Central memory CD8-positive, alpha-beta T cell (primary cell): ENCODE results near the gene LTB.
A peak's percentile ranks its signal among the peaks of the same experiment; 100 is the strongest.

ENCODE experiments used
- ATAC-seq: fragments of 150-1000 bp; cut with Tn5 transposase; replicated peaks from 2 replicates; pipeline ENCODE4 v1.10.0; 2022; ENCODE audit warnings: mild to moderate bottlenecking, moderate FRiP score, moderate number of reproducible peaks; ENCODE audit not compliant: poor library complexity, severe bottlenecking; ENCODE audit errors: extremely low read depth
- DNase-seq, 2 donors: peaks; one replicate each; pipeline ENCODE4 v3.0.0; 2021; ENCODE audit warnings: low spot score in 2 of 2
- H3K27ac Mint-ChIP-seq: one replicate; pipeline ENCODE4 v1.8.0; 2022; ENCODE audit warnings: low read depth, mild to moderate bottlenecking, moderate library complexity, mixed read lengths
- H3K27me3 Mint-ChIP-seq: one replicate; pipeline ENCODE4 v1.8.0; 2022; ENCODE audit warnings: mixed read lengths
- H3K36me3 Mint-ChIP-seq: one replicate; pipeline ENCODE4 v1.8.0; 2022; ENCODE audit warnings: mild to moderate bottlenecking, moderate library complexity, mixed read lengths; ENCODE audit not compliant: insufficient read depth
- H3K4me1 Mint-ChIP-seq: one replicate; pipeline ENCODE4 v1.8.0; 2022; ENCODE audit warnings: mixed read lengths
- H3K4me3 Mint-ChIP-seq: one replicate; pipeline ENCODE4 v1.8.0; 2022; ENCODE audit warnings: mild to moderate bottlenecking, moderate library complexity, mixed read lengths
- H3K9me3 Mint-ChIP-seq: one replicate; pipeline ENCODE4 v1.8.0; 2022; ENCODE audit warnings: mixed read lengths

The LTB gene

GRCh38 chr6:31578184-31579118, 3.8 kb downstream of the LTB start:
- H3K4me1 Mint-ChIP-seq, result peaks cover 92% of the 10 kb centered on the region
- ATAC-seq (no peak), DNase-seq (no peak)
- H3K27ac Mint-ChIP-seq, result peak overlapping the region; percentile 97
- no peaks in the 10 kb centered on the region for H3K9me3 Mint-ChIP-seq
- no peaks in the 10 kb centered on the region for H3K27me3 Mint-ChIP-seq
- peak overlapping the region; percentile 91 for H3K4me3 Mint-ChIP-seq
- peaks cover 38% of the 10 kb centered on the region for H3K36me3 Mint-ChIP-seq

GRCh38 chr6:31577579-31577966, 4.7 kb downstream of the LTB start:
- H3K4me1 Mint-ChIP-seq, result peaks cover 94% of the 10 kb centered on the region

GRCh38 chr6:31576897-31577578, 5.2 kb downstream of the LTB start:
- Mint-ChIP-seq H3K4me3 (peak overlapping the region; percentile 91), H3K36me3 (peaks cover 49% of the 10 kb centered on the region), H3K27me3 (no peaks in the 10 kb centered on the region), H3K9me3 (no peaks in the 10 kb centered on the region), H3K4me1 (peaks cover 94% of the 10 kb centered on the region), H3K27ac (peak overlapping the region; percentile 99)
- DNase-seq (peak in 1 of 2 donors; percentile 34), ATAC-seq (peak; percentile 10)

More at GRCh38 chr6:31577579-31577966, 4.7 kb downstream of the LTB start:
- ATAC-seq, result no peak
- Mint-ChIP-seq H3K4me3 (peak overlapping the region; percentile 91), H3K9me3 (no peaks in the 10 kb centered on the region), H3K27ac (peak overlapping the region; percentile 99), H3K27me3 (no peaks in the 10 kb centered on the region), H3K36me3 (peaks cover 44% of the 10 kb centered on the region)
- DNase-seq, result no peak

- peaks cover 46% of the 10 kb centered on the region for H3K36me3 Mint-ChIP-seq
Observed at GRCh38 chr6:31575952-31576685, 6.1 kb downstream of the LTB start.

GRCh38 chr6:31575335-31575901, 6.8 kb downstream of the LTB start, which contains the start of gene TNF:
TSS of gene TNF (plus strand) at chr6:31575565. CDS start at chr6:31575742, 177 bp downstream.
- Mint-ChIP-seq H3K36me3 (peaks cover 43% of the 10 kb centered on the region), H3K9me3 (no peaks in the 10 kb centered on the region), H3K4me1 (peaks cover 93% of the 10 kb centered on the region), H3K27ac (peak within 1 kb of the TSS; percentile 99), H3K4me3 (peak within 1 kb of the TSS; percentile 91), H3K27me3 (no peaks in the 10 kb centered on the region)
- DNase-seq (peak in 1 of 2 donors; percentile 48), ATAC-seq (no peak)

More at GRCh38 chr6:31575952-31576685, 6.1 kb downstream of the LTB start:
- Mint-ChIP-seq H3K4me3 (peak overlapping the region; percentile 91), H3K27ac (peak overlapping the region; percentile 99), H3K4me1 (peaks cover 94% of the 10 kb centered on the region), H3K27me3 (no peaks in the 10 kb centered on the region), H3K9me3 (no peaks in the 10 kb centered on the region)
- no peak for ATAC-seq
- DNase-seq, result no peak

GRCh38 chr6:31574106-31575061, 7.8 kb downstream of the LTB start:
- H3K36me3 Mint-ChIP-seq, result peaks cover 42% of the 10 kb centered on the region
- DNase-seq (no peak), ATAC-seq (no peak)
- H3K27me3 Mint-ChIP-seq, result no peaks in the 10 kb centered on the region
- peak overlapping the region; percentile 91 for H3K4me3 Mint-ChIP-seq
- H3K9me3 Mint-ChIP-seq, result no peaks in the 10 kb centered on the region
- H3K27ac Mint-ChIP-seq, result peak overlapping the region; percentile 99
- H3K4me1 Mint-ChIP-seq, result peaks cover 89% of the 10 kb centered on the region

- Mint-ChIP-seq H3K9me3 (no peaks in the 10 kb centered on the region), H3K4me1 (peaks cover 89% of the 10 kb centered on the region), H3K27ac (peak overlapping the region; percentile 99), H3K36me3 (peaks cover 41% of the 10 kb centered on the region), H3K4me3 (peak overlapping the region; percentile 91), H3K27me3 (no peaks in the 10 kb centered on the region)
- DNase-seq, result no peak
- ATAC-seq, result no peak
Observed at GRCh38 chr6:31573239-31574105, 8.8 kb downstream of the LTB start.

DNA sequence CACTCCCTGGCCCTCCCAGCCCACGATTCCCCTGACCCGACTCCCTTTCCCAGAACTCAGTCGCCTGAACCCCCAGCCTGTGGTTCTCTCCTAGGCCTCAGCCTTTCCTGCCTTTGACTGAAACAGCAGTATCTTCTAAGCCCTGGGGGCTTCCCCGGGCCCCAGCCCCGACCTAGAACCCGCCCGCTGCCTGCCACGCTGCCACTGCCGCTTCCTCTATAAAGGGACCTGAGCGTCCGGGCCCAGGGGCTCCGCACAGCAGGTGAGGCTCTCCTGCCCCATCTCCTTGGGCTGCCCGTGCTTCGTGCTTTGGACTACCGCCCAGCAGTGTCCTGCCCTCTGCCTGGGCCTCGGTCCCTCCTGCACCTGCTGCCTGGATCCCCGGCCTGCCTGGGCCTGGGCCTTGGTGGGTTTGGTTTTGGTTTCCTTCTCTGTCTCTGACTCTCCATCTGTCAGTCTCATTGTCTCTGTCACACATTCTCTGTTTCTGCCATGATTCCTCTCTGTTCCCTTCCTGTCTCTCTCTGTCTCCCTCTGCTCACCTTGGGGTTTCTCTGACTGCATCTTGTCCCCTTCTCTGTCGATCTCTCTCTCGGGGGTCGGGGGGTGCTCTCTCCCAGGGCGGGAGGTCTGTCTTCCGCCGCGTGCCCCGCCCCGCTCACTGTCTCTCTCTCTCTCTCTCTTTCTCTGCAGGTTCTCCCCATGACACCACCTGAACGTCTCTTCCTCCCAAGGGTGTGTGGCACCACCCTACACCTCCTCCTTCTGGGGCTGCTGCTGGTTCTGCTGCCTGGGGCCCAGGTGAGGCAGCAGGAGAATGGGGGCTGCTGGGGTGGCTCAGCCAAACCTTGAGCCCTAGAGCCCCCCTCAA, 9.9 kb downstream of the LTB start, which contains the start of gene LTA:
LTA (plus strand) TSS at position 249 of the 871 bp plus-strand sequence; CDS start at position 703, 454 bp downstream.
- Mint-ChIP-seq H3K36me3 (peaks cover 44% of the 10 kb centered on the region), H3K4me1 (peaks cover 93% of the 10 kb centered on the region), H3K4me3 (peak within 1 kb of the TSS; percentile 91), H3K9me3 (no peaks in the 10 kb centered on the region), H3K27ac (peak within 1 kb of the TSS; percentile 99), H3K27me3 (no peaks in the 10 kb centered on the region)
- peak in 1 of 2 donors; percentile 70 for DNase-seq
- peak; percentile 55 for ATAC-seq

DNA sequence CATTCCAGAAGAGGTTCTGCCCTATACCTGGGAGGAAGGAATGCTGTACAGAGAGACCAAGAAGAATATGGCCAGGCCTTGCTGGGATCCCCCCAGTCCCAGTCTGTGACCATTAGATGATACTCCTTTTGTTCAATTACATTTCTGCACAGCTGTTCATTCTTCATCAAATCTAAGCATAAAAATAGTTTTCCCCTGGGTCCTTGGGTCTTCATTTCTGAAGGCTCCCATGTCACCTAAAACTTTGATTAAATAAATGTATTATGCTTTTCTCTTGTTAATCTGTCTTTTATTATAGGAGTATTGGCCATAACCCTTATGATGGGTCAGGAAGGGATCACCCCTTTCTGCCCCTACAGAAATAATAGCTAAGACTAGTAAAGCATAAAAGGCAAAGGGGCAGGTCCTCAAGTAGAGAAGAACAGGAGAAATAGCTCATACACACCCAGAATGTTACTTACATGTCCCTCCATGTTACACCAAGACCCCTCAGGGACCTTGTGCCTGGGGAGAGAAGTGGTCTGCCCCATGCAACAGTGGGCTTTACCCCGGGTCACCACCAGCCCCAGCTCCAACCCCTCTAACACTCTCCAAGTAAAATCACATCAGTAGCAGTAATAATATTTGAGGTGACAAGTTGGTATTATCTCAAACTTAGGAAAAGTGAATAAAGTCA, 12.2 kb downstream of the LTB start:
- Mint-ChIP-seq H3K9me3 (no peaks in the 10 kb centered on the region), H3K4me3 (peak overlapping the region; percentile 65), H3K36me3 (peaks cover 39% of the 10 kb centered on the region), H3K27ac (peak overlapping the region; percentile 99), H3K4me1 (peaks cover 79% of the 10 kb centered on the region), H3K27me3 (no peaks in the 10 kb centered on the region)
- DNase-seq (no peak), ATAC-seq (no peak)
